H1 (cell line): Measurements from ENCODE around the gene NSDHL. TPM values are rescaled to one million over a fixed set of nuclear protein-coding genes. Genes with fewer than 3 reads are reported as not detected.

Experiments
- BACH1 ChIP-seq: IDR thresholded peaks from 2 replicates; pipeline ENCODE4 v1.6.1; 2012; ENCODE audit warnings: low read length, improper control_type of control experiment
- BCL11A ChIP-seq, 2 experiments: IDR thresholded peaks; one replicate each; pipeline ENCODE4 v1.6.1; 2011; ENCODE audit warnings: low read depth in 2 of 2, low read length in 2 of 2, mild to moderate bottlenecking in 2 of 2
- CEBPB ChIP-seq: IDR thresholded peaks from 2 replicates; pipeline ENCODE4 v1.6.1; 2012; ENCODE audit warnings: low read depth, low read length
- E2F6 ChIP-seq: IDR thresholded peaks from 2 replicates; pipeline ENCODE4 v1.6.1; 2012; ENCODE audit warnings: inconsistent platforms
- EP300 ChIP-seq, 2 experiments: IDR thresholded peaks; 1 replicate in 1 of 2; 2 replicates in 1 of 2; pipeline ENCODE4 v1.6.1; 2011 to 2012; ENCODE audit warnings: low read depth in 2 of 2, low read length in 2 of 2, mild to moderate bottlenecking in 2 of 2, borderline replicate concordance in 1 of 2, inconsistent platforms in 1 of 2, moderate library complexity in 1 of 2
- EZH2 ChIP-seq: fragments of 200-600 bp; sonication (generic); IDR thresholded peaks from 2 replicates; pipeline ENCODE4 v1.7.1; 2012; ENCODE audit warnings: low read depth, mild to moderate bottlenecking, moderate library complexity, low read length, inconsistent platforms; ENCODE audit not compliant: severe bottlenecking
- KDM1A ChIP-seq: fragments of 200-600, 300-600 bp; sonication (generic); IDR thresholded peaks from 2 replicates; pipeline ENCODE4 v1.7.1; 2016; ENCODE audit warnings: mild to moderate bottlenecking, low read length, borderline replicate concordance
- SP2 ChIP-seq: IDR thresholded peaks from 2 replicates; pipeline ENCODE4 v1.6.1; 2012; ENCODE audit warnings: mild to moderate bottlenecking, low read length, inconsistent platforms
- TBP ChIP-seq: IDR thresholded peaks from 2 replicates; pipeline ENCODE4 v1.6.1; 2011; ENCODE audit warnings: low read depth, low read length, improper control_type of control experiment
- YY1 ChIP-seq: IDR thresholded peaks from 2 replicates; pipeline ENCODE4 v1.6.1; 2011; ENCODE audit warnings: low read depth, mild to moderate bottlenecking, low read length
- polyA plus RNA-seq, 7 experiments: library from polyadenylated mRNA; depleted of rRNA in 3 of 7; stranded (reverse) in 5 of 7; unstranded in 2 of 7; fragments of >200 nt in 5 of 7; fragments of 200-250 nt in 2 of 7; gene quantifications; 1 replicate in 5 of 7; 2 replicates in 1 of 7; 4 replicates in 1 of 7; pipeline versions ENCODE4 v1.2.1 to v1.2.3, GENCODE V29; 2011 to 2013; ENCODE audit warnings: missing spikeins in 2 of 7, mixed read lengths in 2 of 7
- total RNA-seq: library from RNA; stranded (reverse); fragmentation: NEBNext Ultra II Directional; extraction: Animal tissue kit (Norgen Biotek cat#: 25700); gene quantifications from 2 replicates; pipeline ENCODE4 v1.2.1, GENCODE V29; 2021

NSDHL gene
- total and polyA plus RNA-seq, 2 of the 8 experiments (the other 6 are each of a cell fraction or from before 2014, with no cell fraction given), result 31.5 to 34.6 TPM

- TF ChIP-seq YY1 (no peak), CEBPB (no peak), EZH2 (no peak), E2F6 (no peak), BACH1 (no peak), EP300 (IDR thresholded peaks at IDR 0.05; ENCODE audit: borderline replicate concordance in 1 of 2, low read depth in 2 of 2, low read length in 2 of 2) (no peak), TBP (no peak), BCL11A (IDR thresholded peaks at IDR 0.05; ENCODE audit: low read depth in 2 of 2, low read length in 2 of 2) (no peak), SP2 (no peak), KDM1A (no peak)
Observed at GRCh38 chrX:152843852-152844251, 13.0 kb downstream of the NSDHL start (continued).
